Memory B cell (primary cell): ENCODE measurements around the gene NPC1L1.

Experiments
- ATAC-seq: fragments of 150-1000 bp; cut with Tn5 transposase; 2 replicates; pipeline ENCODE4 v1.10.0; 2021; ENCODE audit warnings: low read depth, mild to moderate bottlenecking, moderate library complexity
- DNase-seq, 2 donors: peaks; one replicate each; pipeline ENCODE4 v3.0.0; 2022; ENCODE audit warnings: low spot score in 2 of 2
- H3K27ac Mint-ChIP-seq: one replicate; pipeline ENCODE4 v1.8.0; 2022; ENCODE audit warnings: mild to moderate bottlenecking, moderate library complexity, mixed read lengths
- H3K27me3 Mint-ChIP-seq: one replicate; pipeline ENCODE4 v1.8.0; 2022; ENCODE audit warnings: mixed read lengths
- H3K36me3 Mint-ChIP-seq: one replicate; pipeline ENCODE4 v1.8.0; 2022; ENCODE audit warnings: mild to moderate bottlenecking, mixed read lengths
- H3K4me1 Mint-ChIP-seq: one replicate; pipeline ENCODE4 v1.8.0; 2022; ENCODE audit warnings: mixed read lengths
- H3K4me3 Mint-ChIP-seq: one replicate; pipeline ENCODE4 v1.8.0; 2022; ENCODE audit warnings: mild to moderate bottlenecking, moderate library complexity, mixed read lengths
- H3K9me3 Mint-ChIP-seq: one replicate; pipeline ENCODE4 v1.8.0; 2022; ENCODE audit warnings: mixed read lengths

NPC1L1 gene

GRCh38 chr7:44470628-44471245 is 70.4 kb downstream of the NPC1L1 start:
- Mint-ChIP-seq H3K27ac (no peak overlapping the region), H3K4me1 (peaks cover 27% of the 10 kb centered on the region), H3K9me3 (no peaks in the 10 kb centered on the region), H3K4me3 (no peak overlapping the region), H3K27me3 (no peaks in the 10 kb centered on the region), H3K36me3 (peaks cover 40% of the 10 kb centered on the region)
- ATAC-seq (no peak), DNase-seq (no peak)

GRCh38 chr7:44470135-44470479 is 71.0 kb downstream of the NPC1L1 start:
- no peak overlapping the region for H3K4me3 Mint-ChIP-seq
- H3K36me3 Mint-ChIP-seq, result peaks cover 43% of the 10 kb centered on the region
- H3K27ac Mint-ChIP-seq, result no peak overlapping the region
- peaks cover 25% of the 10 kb centered on the region for H3K4me1 Mint-ChIP-seq
- H3K27me3 Mint-ChIP-seq, result no peaks in the 10 kb centered on the region
- DNase-seq, result no peak
- no peak for ATAC-seq
- H3K9me3 Mint-ChIP-seq, result no peaks in the 10 kb centered on the region

DNA sequence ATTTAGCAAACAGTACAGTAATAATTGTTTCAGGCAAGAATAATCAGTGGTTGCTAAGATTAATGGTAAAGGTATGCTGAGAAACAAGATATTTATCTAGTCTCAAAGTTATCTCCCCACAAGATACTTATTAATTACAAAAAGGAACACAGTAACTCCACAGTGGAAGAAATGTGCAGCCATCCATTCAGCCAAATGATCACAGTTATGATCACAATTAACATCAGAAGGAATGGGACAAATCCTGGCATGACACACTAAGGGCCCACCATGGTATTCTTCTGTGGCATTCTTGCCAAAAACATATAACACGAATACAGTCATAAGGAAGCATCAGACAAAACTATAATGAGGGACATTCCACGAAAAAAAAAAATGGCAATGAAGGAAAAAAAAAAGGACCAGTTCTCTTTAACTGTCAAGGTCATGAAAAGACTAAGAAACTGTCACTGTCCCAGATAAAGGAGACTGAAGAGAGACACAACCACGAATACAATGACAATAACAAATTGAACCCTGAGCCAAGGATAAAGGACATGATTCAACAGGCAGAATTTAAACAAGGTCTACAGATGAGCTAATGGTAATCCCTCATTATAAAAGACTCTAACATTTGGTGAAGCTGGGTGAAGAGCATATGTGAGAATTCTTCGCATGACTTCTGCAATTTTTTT is 71.5 kb downstream of the NPC1L1 start:
- Mint-ChIP-seq H3K4me1 (peaks cover 27% of the 10 kb centered on the region), H3K9me3 (no peaks in the 10 kb centered on the region), H3K27me3 (no peaks in the 10 kb centered on the region), H3K27ac (no peak overlapping the region), H3K4me3 (no peak overlapping the region), H3K36me3 (peaks cover 46% of the 10 kb centered on the region)
- DNase-seq (no peak), ATAC-seq (no peak)

DNA sequence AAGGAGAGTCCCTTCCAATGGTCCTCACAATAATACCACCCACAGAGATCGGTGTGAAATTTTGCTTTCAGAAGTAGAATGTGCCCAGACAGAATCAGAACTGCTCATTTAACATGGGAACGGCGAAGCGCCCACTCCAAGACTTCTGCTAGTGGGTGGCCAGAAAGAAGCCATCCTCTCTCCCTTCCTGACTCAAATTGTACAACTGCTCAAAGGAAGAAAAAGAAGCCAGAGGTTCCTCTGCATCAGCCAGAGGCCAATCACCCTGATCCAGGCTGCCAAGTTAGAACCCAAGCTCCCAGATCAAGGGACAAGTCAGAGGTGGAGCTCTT is 73.9 kb downstream of the NPC1L1 start:
- no peaks in the 10 kb centered on the region for H3K9me3 Mint-ChIP-seq
- ATAC-seq (no peak), DNase-seq (no peak)
- H3K4me1 Mint-ChIP-seq, result peaks cover 24% of the 10 kb centered on the region
- no peak overlapping the region for H3K27ac Mint-ChIP-seq
- H3K4me3 Mint-ChIP-seq, result no peak overlapping the region
- H3K36me3 Mint-ChIP-seq, result peaks cover 37% of the 10 kb centered on the region
- no peaks in the 10 kb centered on the region for H3K27me3 Mint-ChIP-seq

- Mint-ChIP-seq H3K36me3 (peaks cover 36% of the 10 kb centered on the region), H3K4me3 (no peak overlapping the region), H3K27me3 (no peaks in the 10 kb centered on the region), H3K4me1 (peaks cover 24% of the 10 kb centered on the region), H3K27ac (no peak overlapping the region), H3K9me3 (no peaks in the 10 kb centered on the region)
- ATAC-seq, result no peak
- DNase-seq, result no peak
These were observed 74.6 kb downstream of the NPC1L1 start for GRCh38 chr7:44466300-44467216.

GRCh38 chr7:44465490-44465889 is 75.6 kb downstream of the NPC1L1 start:
- Mint-ChIP-seq H3K4me1 (peaks cover 31% of the 10 kb centered on the region), H3K27me3 (no peaks in the 10 kb centered on the region), H3K4me3 (no peak overlapping the region), H3K9me3 (no peaks in the 10 kb centered on the region), H3K36me3 (peaks cover 37% of the 10 kb centered on the region), H3K27ac (no peak overlapping the region)
- ATAC-seq, result no peak
- DNase-seq, result no peak

DNA sequence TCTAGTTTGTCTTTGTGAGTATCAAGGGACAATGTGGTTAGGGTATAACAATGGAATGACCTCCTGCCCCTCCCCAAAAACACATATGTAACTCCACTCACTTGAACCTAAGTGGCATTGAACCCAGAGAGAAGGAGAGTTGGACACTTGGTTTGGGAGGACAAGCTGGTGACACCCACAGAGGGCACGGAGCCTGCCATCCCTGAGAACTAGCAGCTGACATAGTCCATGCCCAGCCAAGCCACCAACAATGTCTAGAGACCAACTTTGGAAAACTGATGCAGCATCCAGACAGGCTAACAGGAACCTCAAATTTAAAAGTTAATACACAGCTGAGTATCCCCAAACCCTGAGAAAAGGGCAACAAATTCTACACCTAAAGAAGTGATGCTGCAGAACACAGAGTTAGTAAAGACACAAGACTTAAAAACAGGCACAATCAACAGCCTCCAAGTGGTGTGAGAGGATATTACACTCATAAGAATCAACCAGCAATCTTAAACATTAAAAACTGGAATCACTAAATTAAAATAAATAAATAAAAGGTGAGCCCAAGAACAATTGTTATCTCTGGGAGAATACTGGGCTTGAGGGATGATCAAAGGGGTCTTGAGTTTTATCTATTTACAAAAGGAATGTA is 77.8 kb downstream of the NPC1L1 start:
- Mint-ChIP-seq H3K4me1 (peaks cover 28% of the 10 kb centered on the region), H3K36me3 (peaks cover 37% of the 10 kb centered on the region), H3K27me3 (no peaks in the 10 kb centered on the region), H3K4me3 (no peak overlapping the region), H3K27ac (no peak overlapping the region), H3K9me3 (no peaks in the 10 kb centered on the region)
- no peak for ATAC-seq
- DNase-seq, result no peak
